ENCODE measurements around the gene ARHGAP31.
A peak's percentile ranks its signal among the peaks of the same experiment; 100 is the strongest.
"Not testable (repeated sequence)": the region's sequence is repeated elsewhere in the genome, so short reads cannot be mapped to it uniquely, and the experiment has no call there.

ARHGAP31 gene

DNA sequence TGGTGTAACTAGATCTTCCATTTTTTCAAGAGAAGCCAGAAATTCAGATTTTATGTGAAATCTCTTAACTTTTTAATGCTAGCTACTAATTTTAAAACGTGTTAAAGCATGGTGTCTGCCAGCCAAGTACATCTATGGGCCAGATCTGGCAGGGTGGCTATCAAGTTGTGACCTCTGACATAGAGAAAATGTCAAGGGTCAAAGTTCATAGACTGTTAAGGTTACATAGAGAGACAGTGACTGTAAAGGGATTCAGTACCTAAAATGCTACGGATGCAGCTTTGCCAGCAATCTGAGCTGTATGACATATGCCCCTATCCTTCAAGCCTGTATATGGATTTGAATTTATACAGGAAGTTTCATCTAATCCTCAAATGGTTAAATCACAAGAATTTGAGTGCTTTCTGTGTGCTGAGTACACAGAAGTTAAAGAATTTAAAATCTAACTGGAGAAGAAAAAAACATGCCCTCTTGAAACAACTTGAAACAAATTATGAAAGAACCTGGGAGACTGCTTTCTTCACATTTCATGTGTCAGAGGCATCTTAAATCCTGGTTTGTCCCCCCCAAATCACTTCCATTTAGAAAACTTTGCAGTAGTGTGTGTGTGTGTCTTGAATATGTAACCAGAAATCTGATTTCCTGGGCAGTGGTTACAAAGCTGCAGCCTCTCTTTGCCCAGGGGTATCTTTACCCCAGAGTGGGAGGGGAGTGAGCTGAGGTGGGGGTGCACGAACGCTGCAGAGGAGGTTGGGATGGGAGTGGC is 895 bp upstream of the ARHGAP31 start:
- DNase-seq = peak; percentile 16
- in situ Hi-C loops (cut with HindIII; ENCODE audit: low pct_ligation_motif_present, low pct_unique_long_range_greater_than_20kb, low sequenced_read_pairs) = no loop called here

DNA sequence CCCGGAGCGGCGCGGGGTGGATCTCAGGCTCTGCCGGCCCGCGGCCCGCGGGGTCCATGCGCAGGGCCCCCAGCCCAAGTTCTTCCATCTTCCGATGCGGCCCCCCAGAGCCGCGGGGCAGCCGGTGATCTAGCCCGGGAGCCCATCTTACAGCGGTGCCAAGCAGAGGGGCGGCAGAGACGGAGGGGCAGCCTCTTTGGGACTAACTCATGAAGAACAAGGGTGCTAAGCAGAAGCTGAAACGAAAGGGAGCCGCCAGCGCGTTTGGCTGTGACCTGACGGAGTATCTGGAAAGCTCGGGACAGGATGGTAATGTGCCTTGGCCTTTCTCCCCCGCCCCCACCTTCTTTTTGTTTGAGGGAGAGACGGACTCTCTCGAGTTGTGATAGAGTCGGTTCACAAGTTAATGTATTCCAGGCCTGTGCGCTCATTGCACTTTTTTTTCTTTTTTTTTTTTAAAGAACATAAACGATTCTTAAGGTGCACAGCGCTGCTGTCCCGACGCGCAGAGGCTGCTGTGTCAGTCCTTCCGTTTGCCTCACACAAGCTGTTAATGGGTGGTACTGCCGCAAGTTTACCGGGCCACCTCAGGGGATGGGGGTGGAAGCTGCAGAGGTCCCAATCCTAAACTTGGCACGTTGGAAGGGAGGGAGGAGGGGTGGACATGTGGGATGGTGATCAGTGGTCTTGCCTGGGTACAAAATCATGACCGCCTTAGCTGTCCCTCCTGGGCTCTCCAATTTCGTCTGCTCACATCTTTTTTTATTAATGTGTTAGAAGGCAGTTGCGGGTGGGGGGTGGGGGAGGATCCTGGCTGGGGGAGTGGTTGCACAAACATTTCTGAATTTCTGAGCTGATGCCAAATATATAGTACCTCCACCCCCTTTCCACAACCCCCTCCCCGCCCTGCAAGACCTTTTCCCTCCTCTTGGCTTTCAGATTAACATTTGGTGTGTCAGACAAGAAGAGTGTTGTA is 801 bp downstream of the ARHGAP31 start:
- in situ Hi-C loops (cut with HindIII; ENCODE audit: low pct_ligation_motif_present, low pct_unique_long_range_greater_than_20kb, low sequenced_read_pairs) = no loop called here
- DNase-seq = peak; percentile 38

DNA sequence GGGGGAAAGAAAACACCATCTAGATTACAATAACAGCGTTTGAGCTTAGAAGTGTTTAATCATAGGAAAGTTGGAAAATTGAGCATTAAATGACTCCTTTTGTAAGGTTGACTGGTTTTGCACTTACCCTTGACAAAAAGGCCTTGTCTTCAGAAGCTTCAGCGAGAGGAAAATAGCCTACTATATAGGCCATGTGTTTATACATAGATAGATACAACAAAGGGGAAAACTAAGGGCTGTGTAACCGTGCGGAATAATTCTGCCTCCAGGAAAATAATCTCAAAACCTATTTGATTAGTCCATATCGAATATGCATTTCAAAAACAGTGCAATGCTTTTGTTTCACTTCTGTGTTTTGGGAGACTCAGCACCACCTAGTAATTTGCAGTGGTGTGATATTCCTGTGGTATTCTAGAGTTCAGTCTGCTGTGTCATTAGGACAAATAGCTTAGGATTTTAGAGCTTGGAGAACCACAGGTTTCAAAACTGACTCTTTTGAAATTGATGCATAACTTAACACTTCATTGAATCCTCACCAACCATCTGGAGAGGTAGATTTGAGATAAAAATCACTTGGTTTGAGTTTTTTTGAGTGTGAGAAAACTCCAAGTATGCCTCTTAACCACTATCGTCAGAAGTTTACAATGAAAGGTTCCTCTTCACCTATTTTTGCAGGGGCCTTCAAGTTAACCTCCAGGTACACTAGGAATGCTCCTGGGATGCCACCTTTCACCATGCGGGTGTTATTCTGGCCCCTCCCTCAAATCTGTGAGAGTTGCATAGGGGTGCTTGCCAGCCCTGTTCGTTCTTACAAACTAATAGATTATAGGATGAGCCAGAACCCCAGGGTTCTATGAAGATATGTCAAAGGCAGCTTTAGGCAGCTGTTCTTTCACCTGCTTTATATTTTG is 1.9 kb downstream of the ARHGAP31 start:
- in situ Hi-C loops (cut with HindIII; ENCODE audit: low pct_ligation_motif_present, low pct_unique_long_range_greater_than_20kb, low sequenced_read_pairs) = no loop called here
- peak; percentile 4 for DNase-seq

DNA sequence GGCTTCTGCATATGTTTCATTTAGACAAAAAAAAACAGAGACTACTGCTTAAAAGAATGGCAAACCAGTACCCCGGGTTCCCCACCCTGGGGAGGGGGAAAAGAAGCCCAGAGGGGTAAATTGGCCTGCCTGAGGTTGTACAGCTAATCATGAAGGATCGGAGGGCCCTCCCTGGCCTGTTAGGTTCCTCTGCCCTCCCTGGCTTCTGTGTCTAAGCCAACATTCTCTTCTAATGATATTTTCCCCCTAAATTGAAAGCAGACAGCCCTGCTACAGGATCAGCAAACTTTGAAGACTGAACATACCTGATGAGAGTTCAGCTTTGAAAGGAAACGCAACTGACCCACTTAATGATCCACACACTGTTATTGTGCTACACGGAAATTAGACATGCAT is 2.5 kb downstream of the ARHGAP31 start:
- DNase-seq = no peak
- in situ Hi-C loops (cut with HindIII; ENCODE audit: low pct_ligation_motif_present, low pct_unique_long_range_greater_than_20kb, low sequenced_read_pairs) = no loop called here

DNA sequence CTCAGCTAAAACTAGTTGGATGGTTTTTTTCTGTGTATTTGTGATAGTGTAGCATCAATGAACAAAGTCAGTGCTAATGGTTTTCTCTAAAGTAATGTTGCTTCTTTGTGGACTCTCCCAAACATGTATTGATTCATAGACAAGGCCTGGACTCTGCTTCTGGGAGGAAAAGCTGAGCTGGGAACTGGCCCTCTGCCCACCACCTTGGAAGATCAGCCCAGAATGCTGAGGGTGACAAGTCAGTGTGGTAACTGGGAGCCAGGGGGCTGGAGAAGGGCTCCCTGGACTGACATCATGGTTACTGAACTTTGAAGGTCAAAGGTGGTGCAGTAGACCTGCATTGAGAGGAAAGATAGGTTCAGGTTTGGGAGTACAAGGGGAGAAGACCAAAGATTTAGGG is 3.0 kb downstream of the ARHGAP31 start:
- DNase-seq = no peak
- in situ Hi-C loops (cut with HindIII; ENCODE audit: low pct_ligation_motif_present, low pct_unique_long_range_greater_than_20kb, low sequenced_read_pairs) = no loop called here

DNA sequence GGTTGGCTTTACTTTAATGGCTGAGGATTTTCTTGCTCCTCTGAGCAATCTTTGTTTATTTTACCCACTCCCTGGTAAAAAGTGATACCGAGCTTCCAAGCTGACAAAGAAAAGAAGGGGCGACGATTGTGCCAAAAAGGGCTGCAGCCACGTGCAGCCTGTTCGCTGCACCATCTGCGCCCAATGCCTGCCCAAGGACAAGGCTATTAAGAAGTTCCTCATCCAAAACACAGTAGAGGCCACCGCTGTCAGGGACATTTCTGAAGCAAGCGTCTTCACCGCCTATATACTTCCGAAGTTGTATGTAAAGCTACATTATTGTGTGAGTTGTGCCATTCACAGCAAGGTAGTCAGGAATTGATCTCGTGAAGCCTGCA is 4.4 kb downstream of the ARHGAP31 start:
- in situ Hi-C loops (cut with HindIII; ENCODE audit: low pct_ligation_motif_present, low pct_unique_long_range_greater_than_20kb, low sequenced_read_pairs) = no loop called here

DNA sequence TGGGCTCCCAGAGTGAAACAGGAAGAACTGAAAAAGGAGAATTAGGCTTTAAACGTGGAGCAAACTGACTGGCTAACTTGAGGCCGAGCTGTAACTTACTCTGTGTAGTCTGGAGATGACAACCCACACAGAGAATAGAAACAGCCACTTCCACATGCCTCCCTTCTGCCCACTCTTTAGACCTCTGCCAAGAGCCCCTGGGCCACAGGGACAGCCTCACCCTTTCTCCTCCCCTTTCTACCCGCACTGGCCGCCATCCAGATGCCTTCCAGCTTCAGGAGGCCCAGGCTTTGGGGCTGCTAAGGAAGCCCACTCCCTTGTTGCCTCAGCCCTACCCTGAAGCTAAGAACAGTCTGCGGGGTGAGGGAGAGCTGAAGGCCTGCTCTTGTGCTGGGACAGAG is 6.8 kb downstream of the ARHGAP31 start:
- in situ Hi-C loops (cut with HindIII; ENCODE audit: low pct_ligation_motif_present, low pct_unique_long_range_greater_than_20kb, low sequenced_read_pairs) = no loop called here
- no peak for DNase-seq

More for the DNA sequence above, 4.4 kb downstream of the ARHGAP31 start:
- no peak for DNase-seq

DNA sequence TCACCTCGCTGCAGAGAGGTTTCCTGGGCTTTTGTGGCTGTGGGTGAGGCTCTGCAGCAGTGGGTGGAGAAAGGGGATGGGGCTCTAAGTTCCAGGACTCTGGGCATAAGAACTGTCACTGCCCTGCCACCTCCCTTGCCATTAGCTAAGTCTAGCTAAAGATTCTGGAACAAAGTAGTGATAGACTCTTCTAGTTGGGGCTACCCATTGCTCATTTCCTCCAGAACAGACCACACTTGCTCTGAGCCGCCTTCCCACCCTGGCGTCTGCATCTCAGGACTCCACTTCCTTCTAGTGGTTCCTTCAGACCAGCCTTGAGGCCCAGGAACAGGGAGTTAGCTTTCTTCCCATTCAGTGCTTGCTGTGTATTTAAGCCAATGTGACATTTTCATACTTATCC is 7.5 kb downstream of the ARHGAP31 start:
- no peak for DNase-seq

DNA sequence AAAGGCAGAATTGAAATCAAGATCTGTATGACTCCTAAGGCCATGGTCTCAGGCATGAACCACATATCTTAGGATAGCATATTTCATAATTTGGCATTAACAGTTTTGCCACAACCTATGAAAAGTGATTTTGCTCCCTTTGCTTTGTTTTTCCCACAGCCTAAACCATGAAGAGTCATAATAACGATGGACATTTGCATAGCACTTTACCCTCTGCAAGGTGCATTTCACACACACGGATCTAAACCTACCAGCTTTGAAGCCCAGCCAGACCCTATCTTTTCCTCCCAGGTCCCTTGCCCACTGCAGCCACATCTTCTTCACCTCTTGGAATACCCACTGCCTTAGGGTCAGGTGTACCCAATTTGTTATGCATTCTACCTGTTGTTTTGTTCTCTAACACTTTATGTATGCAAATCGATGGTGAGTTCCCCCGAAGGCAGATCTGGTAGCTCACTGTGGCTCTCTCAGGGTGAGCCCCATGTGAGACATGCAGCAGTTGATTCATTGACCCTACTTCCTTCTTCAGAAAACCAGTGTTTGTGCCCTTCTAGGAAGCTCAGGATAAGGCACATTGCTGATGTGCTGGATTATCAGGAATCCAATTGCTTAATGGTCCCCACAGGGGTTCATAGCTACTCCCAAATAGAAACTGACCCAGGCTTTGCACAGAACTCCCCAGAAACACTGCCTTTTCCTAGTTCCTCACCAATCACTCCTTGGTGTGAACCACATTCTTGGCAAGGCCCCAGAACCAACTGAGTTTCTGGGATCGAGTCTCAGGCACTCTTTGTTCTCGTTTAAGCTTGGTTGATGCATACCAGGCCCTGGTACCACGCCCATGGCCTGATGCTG is 8.7 kb downstream of the ARHGAP31 start:
- no peak for DNase-seq
- in situ Hi-C loops (cut with HindIII; ENCODE audit: low pct_ligation_motif_present, low pct_unique_long_range_greater_than_20kb, low sequenced_read_pairs) = no loop called here

More for the DNA sequence above, 7.5 kb downstream of the ARHGAP31 start:
- in situ Hi-C loops (cut with HindIII; ENCODE audit: low pct_ligation_motif_present, low pct_unique_long_range_greater_than_20kb, low sequenced_read_pairs) = no loop called here

DNA sequence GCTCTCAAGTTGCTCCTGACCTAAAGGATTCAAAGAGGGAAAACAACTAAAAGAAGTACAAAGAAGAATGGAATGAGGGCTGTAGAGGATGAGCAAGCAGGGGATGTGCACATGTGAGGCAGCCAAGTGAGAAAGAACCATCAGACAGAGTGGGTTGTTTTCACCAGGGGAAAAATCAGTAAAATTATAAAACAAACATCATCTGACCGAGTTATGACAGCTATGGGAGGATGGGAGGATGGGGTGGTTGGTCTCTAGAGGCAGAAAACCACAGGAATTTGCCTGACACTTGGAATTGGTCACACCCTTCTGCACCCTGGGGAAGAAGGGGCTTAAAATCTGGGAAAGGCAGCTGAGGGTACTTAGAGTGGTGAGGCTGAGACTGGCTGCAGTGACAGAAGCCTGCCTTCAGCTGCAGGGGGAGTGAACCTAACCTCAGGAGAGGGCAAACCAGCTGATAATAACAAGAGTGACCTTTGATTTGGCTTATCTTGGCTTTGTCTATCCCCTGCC is 10.1 kb downstream of the ARHGAP31 start:
- peak; percentile 64 for DNase-seq

DNA sequence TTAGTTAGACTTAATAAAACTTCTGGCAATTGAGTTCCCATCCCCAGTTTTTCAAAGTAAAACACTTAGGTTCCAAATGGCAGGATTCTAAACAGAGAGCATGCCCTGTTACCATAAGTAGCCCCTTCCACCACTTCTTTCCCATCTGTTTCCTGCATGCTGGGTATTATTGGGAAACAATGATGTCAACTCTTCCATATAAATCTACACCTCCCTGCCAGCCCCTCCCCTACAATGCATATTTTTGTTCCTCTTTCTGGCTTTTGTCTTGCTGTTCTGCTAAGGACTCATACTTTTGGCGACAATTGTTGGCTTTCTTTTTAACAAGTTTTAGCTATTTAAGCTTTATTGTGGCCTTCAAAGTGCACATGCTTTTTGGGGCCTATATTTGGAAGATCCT is 11.1 kb downstream of the ARHGAP31 start:
- DNase-seq = no peak
- in situ Hi-C loops (cut with HindIII; ENCODE audit: low pct_ligation_motif_present, low pct_unique_long_range_greater_than_20kb, low sequenced_read_pairs) = no loop called here

More for the DNA sequence above, 10.1 kb downstream of the ARHGAP31 start:
- in situ Hi-C loops (cut with HindIII; ENCODE audit: low pct_ligation_motif_present, low pct_unique_long_range_greater_than_20kb, low sequenced_read_pairs) = no loop called here

DNA sequence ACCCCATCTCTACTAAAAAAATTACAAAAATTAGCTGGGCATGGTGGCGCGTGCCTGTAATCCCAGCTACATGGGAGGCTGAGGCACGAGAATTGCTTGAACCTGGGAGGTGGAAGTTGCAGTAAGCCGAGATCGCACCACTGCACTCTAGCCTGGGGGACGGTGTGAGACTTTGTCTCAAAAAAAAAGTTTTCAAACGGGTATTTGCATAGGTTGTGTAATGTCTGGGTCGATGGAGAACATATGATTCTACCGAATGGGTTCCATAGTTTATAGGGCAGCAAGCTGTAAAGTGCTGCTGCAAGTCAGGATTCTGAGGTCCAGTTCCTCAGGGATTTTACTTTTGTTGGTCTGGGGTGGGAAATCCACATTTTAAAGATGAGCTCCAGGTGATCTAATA is 12.2 kb downstream of the ARHGAP31 start:
- DNase-seq; in situ Hi-C loops (cut with HindIII; ENCODE audit: low pct_ligation_motif_present, low pct_unique_long_range_greater_than_20kb, low sequenced_read_pairs): not testable (repeated sequence)

DNA sequence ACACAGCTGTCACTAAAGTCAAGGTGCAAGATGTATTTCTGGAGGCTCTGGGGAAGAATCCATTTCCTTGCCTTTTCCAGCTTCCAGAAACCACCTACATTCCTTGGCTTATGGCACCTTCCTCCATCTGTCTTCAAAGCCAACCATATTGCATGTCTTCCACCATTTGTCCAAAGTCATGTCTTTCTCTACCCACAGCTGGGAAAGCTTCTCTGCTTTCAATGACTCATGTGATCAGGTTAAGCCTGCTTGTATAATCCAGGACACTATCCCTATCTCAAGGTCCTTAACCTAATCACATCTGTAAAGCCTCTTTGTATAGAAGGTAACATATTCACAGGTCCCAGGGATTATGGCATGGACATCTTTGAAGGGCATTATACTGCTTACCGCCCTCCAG is 14.2 kb downstream of the ARHGAP31 start:
- in situ Hi-C loops (cut with HindIII; ENCODE audit: low pct_ligation_motif_present, low pct_unique_long_range_greater_than_20kb, low sequenced_read_pairs) = no loop called here
- no peak for DNase-seq

DNA sequence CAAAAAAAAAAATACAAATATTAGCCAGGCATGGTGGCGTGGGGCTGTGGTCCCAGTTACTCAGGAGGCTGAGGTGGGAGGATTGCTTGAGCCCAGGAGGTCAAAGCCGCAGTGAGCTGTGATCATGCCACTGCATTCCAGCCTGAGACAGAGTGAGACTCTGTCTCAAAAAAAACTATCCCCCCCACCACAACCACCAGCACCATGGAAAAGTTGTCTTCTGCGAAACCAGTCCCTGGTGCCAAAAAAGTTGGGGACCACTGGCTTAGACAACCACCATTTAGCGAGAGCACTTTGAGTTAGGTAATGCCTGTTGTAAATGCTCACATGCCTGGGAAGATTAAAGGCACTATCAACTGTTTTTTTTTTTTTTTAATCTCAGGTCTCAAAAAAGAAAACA is 15.4 kb downstream of the ARHGAP31 start:
- DNase-seq = no peak
- in situ Hi-C loops (cut with HindIII; ENCODE audit: low pct_ligation_motif_present, low pct_unique_long_range_greater_than_20kb, low sequenced_read_pairs) = no loop called here

DNA sequence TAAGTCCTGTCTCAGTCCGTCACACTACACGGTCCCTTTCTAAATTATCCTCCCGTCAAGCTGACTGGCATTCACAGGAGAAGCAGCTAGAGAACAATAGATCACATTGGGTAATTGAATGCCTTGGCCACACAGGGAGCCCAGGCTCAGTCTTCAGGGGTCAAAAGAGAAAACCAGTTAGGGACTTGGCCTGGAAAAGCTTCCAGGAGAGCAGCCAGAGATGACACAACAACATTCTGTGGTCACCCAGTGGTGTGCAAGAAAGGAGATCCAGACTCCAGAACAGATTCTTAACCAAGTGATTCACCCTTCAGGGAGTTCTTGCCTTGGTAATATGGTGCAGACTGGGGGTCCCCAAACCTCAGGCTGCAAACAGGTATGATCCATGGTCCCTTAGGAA is 15.9 kb downstream of the ARHGAP31 start:
- in situ Hi-C loops (cut with HindIII; ENCODE audit: low pct_ligation_motif_present, low pct_unique_long_range_greater_than_20kb, low sequenced_read_pairs) = no loop called here
- DNase-seq = peak; percentile 95

DNA sequence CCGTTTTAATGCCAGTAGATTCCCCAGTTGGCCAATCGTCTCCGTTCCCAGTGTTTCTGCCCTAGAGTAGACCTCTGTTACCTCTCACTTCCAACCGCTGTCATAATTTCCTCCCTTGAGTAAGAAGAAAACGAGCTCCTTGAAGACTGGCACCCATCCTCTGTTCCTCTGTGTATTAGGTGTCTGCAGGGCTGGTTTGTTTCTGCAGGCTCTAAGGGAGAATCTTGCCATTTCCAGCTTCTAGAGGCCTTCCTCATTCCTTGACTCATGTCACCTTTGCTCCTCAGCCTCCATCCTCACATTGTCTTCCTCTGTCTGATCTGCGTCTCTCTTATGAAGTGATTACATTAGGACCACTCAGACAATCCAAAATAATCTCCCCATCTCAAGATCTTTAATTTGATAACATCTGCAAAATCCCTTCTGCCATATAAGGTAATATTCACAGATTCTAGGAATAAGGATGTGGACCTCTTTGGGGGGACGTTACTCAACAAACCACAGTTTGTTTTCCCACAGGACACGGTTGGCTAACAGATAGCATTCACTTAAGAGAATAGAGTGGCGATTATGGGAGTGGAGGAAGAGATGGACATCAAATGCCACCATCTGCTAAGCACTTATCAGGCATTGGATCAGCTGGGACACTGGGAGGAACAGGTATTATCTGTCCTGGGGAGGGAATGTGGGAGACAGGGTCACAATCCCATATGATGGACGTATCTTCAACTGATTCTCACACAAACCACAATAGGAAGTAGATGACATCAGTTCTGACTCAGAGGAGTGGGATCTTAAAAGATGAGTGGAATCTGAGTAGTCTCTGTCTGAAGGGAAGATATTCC is 17.1 kb downstream of the ARHGAP31 start:
- peak; percentile 76 for DNase-seq
- in situ Hi-C loops (cut with HindIII; ENCODE audit: low pct_ligation_motif_present, low pct_unique_long_range_greater_than_20kb, low sequenced_read_pairs) = no loop called here

DNA sequence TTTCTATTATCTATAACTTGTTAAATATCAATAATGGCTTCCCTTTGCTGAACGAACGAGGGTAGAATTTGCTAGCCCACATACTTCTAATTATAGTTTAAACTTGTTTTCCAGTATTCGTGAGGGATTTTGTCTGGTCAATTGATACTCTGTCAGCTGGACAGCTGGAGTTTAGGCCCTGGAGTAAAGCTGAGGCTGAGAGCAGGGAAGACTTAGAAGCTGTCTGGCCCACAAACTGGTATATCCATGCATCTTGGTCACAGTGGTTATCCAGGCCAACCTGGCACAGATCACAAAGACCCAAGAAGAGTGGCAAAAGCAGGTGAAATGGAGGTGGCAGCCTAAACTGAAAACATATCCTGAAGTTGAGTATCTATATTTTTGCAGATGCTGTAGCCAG is 19.3 kb downstream of the ARHGAP31 start:
- in situ Hi-C loops (cut with HindIII; ENCODE audit: low pct_ligation_motif_present, low pct_unique_long_range_greater_than_20kb, low sequenced_read_pairs) = no loop called here
- no peak for DNase-seq

Data from ACHN (cell line).